HEK293 (cell line): ENCODE data around the gene COLQ.

Source experiments
- MEIS1 ChIP-seq: sonication (generic); formaldehyde crosslinking; IDR thresholded peaks from 2 replicates; pipeline ENCODE4 v1.8.1; 2022; ENCODE audit warnings: missing genetic modification reagents, mild to moderate bottlenecking, borderline replicate concordance
- ZBTB8A ChIP-seq: fragments of 450-650 bp; formaldehyde crosslinking; IDR thresholded peaks from 2 replicates; pipeline ENCODE4 v1.5.1; 2016; ENCODE audit warnings: missing biosample characterization, missing genetic modification characterization
- TF ChIP-seq, protein P1 (sequence below): fragments of 450-650 bp; formaldehyde crosslinking; IDR thresholded peaks from 2 replicates; pipeline ENCODE4 v1.5.1; 2016; ENCODE audit warnings: missing biosample characterization, missing genetic modification characterization

DNA sequence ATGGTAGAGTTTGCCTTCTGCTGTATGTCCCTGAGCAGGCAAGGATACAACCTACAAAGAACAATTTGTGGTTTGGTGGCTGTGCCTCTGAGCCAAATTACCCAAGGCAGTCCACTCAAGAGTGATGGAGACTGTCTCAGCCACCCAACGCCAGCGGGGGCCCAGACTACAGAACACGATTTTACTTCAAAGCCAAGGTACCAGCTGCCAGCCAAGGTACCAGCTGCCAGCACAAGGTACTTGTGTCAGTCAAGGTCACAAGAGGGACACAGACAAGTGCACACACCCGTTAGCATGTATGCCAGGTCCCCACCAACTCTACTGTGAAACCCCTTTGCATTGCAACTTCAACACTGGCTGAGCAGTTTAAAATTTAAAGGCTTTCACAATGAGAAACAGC is 23.5 kb downstream of the COLQ start:
- TF ChIP-seq, protein P1, sequence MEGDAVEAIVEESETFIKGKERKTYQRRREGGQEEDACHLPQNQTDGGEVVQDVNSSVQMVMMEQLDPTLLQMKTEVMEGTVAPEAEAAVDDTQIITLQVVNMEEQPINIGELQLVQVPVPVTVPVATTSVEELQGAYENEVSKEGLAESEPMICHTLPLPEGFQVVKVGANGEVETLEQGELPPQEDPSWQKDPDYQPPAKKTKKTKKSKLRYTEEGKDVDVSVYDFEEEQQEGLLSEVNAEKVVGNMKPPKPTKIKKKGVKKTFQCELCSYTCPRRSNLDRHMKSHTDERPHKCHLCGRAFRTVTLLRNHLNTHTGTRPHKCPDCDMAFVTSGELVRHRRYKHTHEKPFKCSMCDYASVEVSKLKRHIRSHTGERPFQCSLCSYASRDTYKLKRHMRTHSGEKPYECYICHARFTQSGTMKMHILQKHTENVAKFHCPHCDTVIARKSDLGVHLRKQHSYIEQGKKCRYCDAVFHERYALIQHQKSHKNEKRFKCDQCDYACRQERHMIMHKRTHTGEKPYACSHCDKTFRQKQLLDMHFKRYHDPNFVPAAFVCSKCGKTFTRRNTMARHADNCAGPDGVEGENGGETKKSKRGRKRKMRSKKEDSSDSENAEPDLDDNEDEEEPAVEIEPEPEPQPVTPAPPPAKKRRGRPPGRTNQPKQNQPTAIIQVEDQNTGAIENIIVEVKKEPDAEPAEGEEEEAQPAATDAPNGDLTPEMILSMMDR (tag by site-specific recombination), result no peak
- no peak for TF ChIP-seq ZBTB8A
- no peak for TF ChIP-seq MEIS1 (CRISPR knock-in tag)
